A172 (cell line): Measurements from ENCODE around the gene RNF208. TPM values are rescaled to one million over a fixed set of nuclear protein-coding genes. Genes with fewer than 3 reads are reported as not detected.
A peak's percentile ranks its signal among the peaks of the same experiment; 100 is the strongest.

Source experiments
- DNase-seq: peaks from one replicate; pipeline ENCODE4 v3.0.0-alpha.2; 2015; ENCODE audit warnings: low spot score
- total RNA-seq: library from RNA; depleted of rRNA; stranded (reverse); fragments of >200 nt; shearing (Covaris generic); gene quantifications from 2 replicates; pipeline ENCODE4 v1.2.3, GENCODE V29; 2014; rRNA removed

RNF208 gene, protein sequence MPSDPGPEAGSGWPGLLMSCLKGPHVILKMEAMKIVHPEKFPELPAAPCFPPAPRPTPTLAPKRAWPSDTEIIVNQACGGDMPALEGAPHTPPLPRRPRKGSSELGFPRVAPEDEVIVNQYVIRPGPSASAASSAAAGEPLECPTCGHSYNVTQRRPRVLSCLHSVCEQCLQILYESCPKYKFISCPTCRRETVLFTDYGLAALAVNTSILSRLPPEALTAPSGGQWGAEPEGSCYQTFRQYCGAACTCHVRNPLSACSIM
- 0.09 and 0.17 TPM in 2 replicates for total RNA-seq

GRCh38 chr9:137222190-137223077, at the start of gene RNF208:
RNF208 (minus strand) TSS chr9:137222240; CDS start chr9:137221212, 1,028 bp downstream.
- no peak for DNase-seq

- no peak for DNase-seq
These were observed 49.6 kb upstream of the RNF208 start for GRCh38 chr9:137271696-137272076.

DNA sequence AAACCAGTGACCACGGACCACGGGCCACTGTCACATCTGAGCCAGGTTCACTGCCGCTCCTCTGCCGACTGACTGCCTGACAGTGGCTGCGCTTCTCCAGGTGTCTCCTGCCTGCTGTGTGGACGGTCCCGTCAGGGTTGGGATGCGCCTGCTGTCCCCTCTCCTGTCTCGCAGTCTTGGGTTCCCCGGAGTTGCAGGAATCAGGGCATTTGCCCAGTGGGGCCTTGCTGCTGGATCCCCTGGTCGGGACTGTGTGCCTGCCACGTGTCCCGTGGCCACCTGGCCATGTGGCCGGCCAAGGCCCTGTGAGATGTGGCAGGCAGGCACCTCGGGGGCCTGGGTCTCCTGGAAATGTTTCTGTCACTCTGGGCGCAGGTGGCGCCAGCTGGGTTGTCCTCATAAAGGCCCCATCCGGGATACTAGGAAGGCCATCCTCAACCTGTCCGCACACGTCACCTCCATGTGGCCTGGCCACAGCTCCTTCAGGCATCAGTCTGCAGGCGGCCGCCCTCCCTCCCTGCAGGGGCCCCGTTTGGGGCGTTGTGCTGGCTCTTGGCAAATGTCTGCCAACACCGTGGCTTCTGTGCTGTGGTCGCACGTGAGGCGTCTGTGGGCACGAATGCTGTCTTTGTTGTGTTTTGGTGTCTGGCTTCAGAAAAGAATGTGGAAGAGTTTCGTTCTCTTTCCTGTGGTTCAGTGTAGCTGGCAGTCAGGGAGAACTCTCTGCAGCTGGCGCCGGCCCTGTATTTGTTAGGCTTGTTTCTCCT, 49.1 kb upstream of the RNF208 start:
- no peak for DNase-seq

- peak; percentile 83 for DNase-seq
These were observed 47.3 kb upstream of the RNF208 start for GRCh38 chr9:137269231-137269772.

GRCh38 chr9:137268538-137269201, 46.6 kb upstream of the RNF208 start:
- no peak for DNase-seq

DNA sequence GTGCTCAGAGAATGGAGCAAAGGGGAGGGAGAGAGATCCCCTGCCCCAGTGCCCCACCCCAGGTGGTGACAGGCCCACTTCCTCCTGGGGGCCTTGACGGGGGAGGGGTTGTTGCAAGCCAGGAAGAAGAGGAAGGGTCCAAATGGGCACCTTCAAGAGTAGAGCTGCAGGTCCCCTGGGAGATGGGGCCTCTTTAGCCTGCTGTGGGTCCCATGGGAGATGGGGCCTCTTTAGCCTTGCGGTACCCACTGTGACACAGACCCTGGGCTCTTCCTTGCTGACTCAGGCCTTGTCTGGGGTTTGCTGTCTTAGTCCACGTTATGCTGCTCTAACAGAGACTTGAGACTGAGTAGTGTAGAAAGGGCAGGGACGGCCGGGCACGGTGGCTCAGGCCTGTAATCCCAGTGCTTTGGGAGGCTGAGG, 45.9 kb upstream of the RNF208 start:
- no peak for DNase-seq

- no peak for DNase-seq
These were observed 44.8 kb upstream of the RNF208 start for GRCh38 chr9:137266585-137267453.

- no peak for DNase-seq
These were observed 44.1 kb upstream of the RNF208 start for GRCh38 chr9:137266162-137266527.

- DNase-seq, result no peak
These were observed 43.6 kb upstream of the RNF208 start for GRCh38 chr9:137265496-137266161.

DNA sequence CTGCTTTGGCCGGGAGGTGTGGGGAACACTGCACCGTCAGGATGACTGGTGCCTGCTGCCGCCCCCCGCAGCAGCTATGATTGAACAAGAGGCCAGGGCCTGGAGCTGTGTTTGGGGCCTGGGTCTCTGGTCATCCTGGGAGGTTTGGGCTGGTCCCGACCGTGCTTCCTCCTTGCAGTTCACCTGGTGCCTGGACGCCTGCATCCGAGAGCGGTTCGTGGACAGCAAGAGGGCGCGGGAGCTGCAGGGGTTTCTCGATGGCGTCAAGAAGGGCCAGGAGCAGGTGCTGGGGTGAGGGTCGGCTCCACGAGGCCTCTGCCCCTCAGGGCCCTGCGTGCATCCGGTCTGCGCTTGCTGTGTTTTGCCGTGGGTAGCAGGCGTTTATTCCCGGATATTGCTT, 42.0 kb upstream of the RNF208 start:
- DNase-seq, result no peak

GRCh38 chr9:137263506-137263905, 41.5 kb upstream of the RNF208 start:
- DNase-seq, result no peak

GRCh38 chr9:137262909-137263285, 40.9 kb upstream of the RNF208 start:
- no peak for DNase-seq

DNA sequence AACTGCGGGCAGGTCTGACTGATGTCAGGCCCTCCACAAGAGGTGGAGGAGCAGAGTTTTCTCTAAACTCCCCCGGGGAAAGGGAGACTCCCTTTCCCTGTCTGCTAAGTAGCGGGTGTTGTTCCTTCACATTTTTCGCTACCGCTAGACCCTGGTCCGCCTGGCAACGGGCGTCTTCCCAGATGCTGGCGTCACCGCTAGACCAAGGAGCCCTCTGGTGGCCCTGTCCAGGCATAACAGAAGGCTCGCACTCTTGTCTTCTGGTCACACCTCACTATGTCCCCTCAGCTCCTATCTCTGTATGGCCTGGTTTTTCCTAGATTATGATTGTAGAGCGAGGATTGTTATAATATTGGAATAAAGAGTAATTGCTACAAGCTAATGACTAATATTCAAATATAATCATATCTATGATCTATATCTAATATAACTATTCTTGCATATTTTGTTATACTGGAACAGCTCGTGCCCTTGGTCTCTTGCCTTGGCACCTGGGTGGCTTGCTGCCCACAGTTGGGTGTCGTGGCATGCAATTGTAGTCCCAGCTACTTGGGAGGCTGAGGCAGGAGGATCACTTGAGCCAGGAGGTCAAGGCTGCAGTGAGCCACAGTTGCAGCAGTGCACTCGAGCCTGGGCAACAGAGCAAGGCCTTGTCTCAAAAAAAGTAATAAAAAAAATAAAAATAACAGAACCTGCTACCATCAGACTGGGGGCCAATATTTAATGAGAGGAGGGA, 40.3 kb upstream of the RNF208 start:
- DNase-seq, result peak; percentile 60

DNA sequence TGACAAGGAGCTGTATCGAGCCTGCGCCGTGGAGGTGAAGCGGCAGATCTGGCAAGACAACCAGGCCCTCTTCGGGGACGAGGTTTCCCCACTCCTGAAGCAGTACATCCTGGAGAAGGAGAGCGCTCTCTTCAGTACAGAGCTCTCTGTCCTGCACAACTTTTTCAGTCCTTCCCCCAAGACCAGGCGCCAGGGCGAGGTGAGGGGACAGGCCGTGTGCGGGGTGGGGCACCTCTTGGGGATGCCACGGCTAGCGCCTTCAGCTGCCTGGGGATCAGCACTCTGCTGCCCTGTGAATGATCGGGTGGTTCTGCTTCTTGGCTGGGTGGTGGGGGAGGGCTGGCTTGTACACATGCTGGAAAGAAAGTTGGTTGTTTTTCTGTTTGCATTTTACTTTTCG, 34.8 kb upstream of the RNF208 start:
- DNase-seq, result no peak

- no peak for DNase-seq
These were observed 34.3 kb upstream of the RNF208 start for GRCh38 chr9:137256362-137256761.

GRCh38 chr9:137255448-137256114, 33.5 kb upstream of the RNF208 start:
- peak; percentile 41 for DNase-seq

- peak; percentile 84 for DNase-seq
These were observed 32.8 kb upstream of the RNF208 start, which contains the start of gene NELFB for GRCh38 chr9:137254624-137255447. NELFB (plus strand) TSS chr9:137255327.
